ENCODE data around the gene PPIL1.

PPIL1 gene

DNA sequence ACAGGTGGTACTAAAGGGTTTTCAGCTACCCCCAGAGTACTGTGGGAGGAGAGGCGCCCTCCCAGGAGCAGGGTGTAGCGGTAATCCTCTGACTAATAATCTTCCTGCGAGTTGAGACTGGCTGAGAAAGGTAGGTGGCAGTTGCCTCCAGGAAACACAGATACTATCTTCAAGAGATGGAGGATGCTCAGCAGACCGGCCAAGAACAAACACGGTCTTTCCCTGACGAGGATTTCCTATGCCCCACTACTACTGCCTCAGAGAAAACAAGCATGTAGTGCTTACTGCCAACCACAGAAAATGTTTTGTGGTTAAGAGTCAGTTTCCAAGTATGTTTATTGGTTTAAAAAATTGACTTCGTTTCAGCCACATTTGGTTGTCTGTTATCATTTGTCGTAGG lies 38.0 kb upstream of the PPIL1 start:
- no peaks in the 10 kb centered on the region for H3K4me1 ChIP-seq (ENCODE audit: insufficient read depth, low read length, severe bottlenecking)

DNA sequence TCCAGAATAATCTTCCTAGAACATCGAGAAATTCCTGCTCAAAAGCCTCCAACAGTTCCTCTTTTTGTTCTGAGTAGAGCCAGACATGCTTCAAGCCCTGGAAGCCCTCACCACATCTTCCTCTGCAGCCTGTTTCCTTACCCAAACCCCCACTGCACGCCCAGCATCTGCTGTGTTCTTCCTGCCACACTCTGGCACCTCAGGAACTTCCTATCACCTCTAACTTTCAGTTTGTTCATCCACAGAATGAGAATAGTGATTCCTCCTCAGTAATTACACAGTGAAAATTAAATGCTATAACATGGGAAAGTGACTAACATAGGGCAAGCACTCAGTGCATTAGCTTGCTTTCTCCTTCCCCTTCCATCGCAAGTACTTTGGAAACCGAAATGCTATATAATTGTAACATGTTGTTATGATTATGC lies 37.4 kb upstream of the PPIL1 start:
- Histone ChIP-seq H3K4me2 (ENCODE audit: low read length) (no peak overlapping the region), H3K4me3 (ENCODE audit: low read depth, low read length, poor library complexity, severe bottlenecking) (no peak overlapping the region), H3K4me1 (ENCODE audit: insufficient read depth, low read length, severe bottlenecking) (no peaks in the 10 kb centered on the region), H3K79me2 (ENCODE audit: insufficient read depth, low read length) (no peaks in the 10 kb centered on the region), H3K27ac (ENCODE audit: low read depth, low read length, poor library complexity, severe bottlenecking) (no peak overlapping the region), H3K27me3 (ENCODE audit: insufficient read depth, low read length) (no peaks in the 10 kb centered on the region), H3K9me2 (ENCODE audit: low read depth, low read length) (no peaks in the 10 kb centered on the region), H3K36me3 (ENCODE audit: insufficient read depth, low read length) (peaks cover 74% of the 10 kb centered on the region), H3K9me3 (ENCODE audit: low read length) (no peaks in the 10 kb centered on the region), H3F3A (ENCODE audit: insufficient read depth, low read length) (no peaks in the 10 kb centered on the region), H4K20me1 (ENCODE audit: insufficient read depth, low read length) (no peaks in the 10 kb centered on the region), H3K9ac (ENCODE audit: low read length) (no peak overlapping the region), H2AFZ (ENCODE audit: low read length) (no peak overlapping the region)
- TF ChIP-seq EZH2 (IDR thresholded peaks at IDR 0.05; ENCODE audit: borderline replicate concordance, low read length) = no peak
- TF ChIP-seq, protein P1, sequence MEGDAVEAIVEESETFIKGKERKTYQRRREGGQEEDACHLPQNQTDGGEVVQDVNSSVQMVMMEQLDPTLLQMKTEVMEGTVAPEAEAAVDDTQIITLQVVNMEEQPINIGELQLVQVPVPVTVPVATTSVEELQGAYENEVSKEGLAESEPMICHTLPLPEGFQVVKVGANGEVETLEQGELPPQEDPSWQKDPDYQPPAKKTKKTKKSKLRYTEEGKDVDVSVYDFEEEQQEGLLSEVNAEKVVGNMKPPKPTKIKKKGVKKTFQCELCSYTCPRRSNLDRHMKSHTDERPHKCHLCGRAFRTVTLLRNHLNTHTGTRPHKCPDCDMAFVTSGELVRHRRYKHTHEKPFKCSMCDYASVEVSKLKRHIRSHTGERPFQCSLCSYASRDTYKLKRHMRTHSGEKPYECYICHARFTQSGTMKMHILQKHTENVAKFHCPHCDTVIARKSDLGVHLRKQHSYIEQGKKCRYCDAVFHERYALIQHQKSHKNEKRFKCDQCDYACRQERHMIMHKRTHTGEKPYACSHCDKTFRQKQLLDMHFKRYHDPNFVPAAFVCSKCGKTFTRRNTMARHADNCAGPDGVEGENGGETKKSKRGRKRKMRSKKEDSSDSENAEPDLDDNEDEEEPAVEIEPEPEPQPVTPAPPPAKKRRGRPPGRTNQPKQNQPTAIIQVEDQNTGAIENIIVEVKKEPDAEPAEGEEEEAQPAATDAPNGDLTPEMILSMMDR (IDR thresholded peaks at IDR 0.05; ENCODE audit: low read length) = no peak

More for the DNA sequence above, 38.0 kb upstream of the PPIL1 start:
- Histone ChIP-seq H3K4me3 (ENCODE audit: low read depth, low read length, poor library complexity, severe bottlenecking) (no peak overlapping the region), H3K27ac (ENCODE audit: low read depth, low read length, poor library complexity, severe bottlenecking) (no peak overlapping the region), H3K9ac (ENCODE audit: low read length) (no peak overlapping the region), H3K9me2 (ENCODE audit: low read depth, low read length) (no peaks in the 10 kb centered on the region), H4K20me1 (ENCODE audit: insufficient read depth, low read length) (no peaks in the 10 kb centered on the region), H3K79me2 (ENCODE audit: insufficient read depth, low read length) (no peaks in the 10 kb centered on the region), H3K4me2 (ENCODE audit: low read length) (no peak overlapping the region), H3K36me3 (ENCODE audit: insufficient read depth, low read length) (peaks cover 74% of the 10 kb centered on the region), H3K27me3 (ENCODE audit: insufficient read depth, low read length) (no peaks in the 10 kb centered on the region), H3K9me3 (ENCODE audit: low read length) (no peaks in the 10 kb centered on the region), H3F3A (ENCODE audit: insufficient read depth, low read length) (no peaks in the 10 kb centered on the region), H2AFZ (ENCODE audit: low read length) (no peak overlapping the region)
- no peak for TF ChIP-seq EZH2 (IDR thresholded peaks at IDR 0.05; ENCODE audit: borderline replicate concordance, low read length)
- TF ChIP-seq, protein P1 (IDR thresholded peaks at IDR 0.05; ENCODE audit: low read length) = no peak

DNA sequence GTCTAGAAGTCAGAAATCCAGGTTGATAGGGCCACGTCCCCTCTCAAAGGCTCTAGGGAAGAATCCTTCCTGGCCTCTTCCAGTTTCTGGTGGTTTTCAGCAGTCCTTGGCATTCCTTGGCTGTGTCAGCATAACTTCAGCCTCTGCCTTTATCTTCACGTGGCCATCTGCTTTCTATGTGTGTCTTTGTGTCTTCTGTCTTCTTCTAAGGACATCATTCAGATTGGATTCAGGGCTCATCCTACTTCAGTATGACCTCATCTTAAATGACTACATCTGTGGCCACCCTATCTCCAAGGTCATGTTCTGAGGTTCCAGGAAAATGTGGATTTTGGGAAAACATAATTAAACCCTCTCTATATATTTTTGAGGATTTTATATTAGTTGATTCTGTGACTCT lies 34.1 kb upstream of the PPIL1 start:
- TF ChIP-seq, protein P1 (IDR thresholded peaks at IDR 0.05; ENCODE audit: low read length) = no peak
- TF ChIP-seq EZH2 (IDR thresholded peaks at IDR 0.05; ENCODE audit: borderline replicate concordance, low read length) = no peak
- H3K4me1 ChIP-seq (ENCODE audit: insufficient read depth, low read length, severe bottlenecking) = no peaks in the 10 kb centered on the region

More for the DNA sequence above, 34.1 kb upstream of the PPIL1 start:
- H4K20me1 ChIP-seq (ENCODE audit: insufficient read depth, low read length) = no peaks in the 10 kb centered on the region
- no peak overlapping the region for H3K4me2 ChIP-seq (ENCODE audit: low read length)
- no peak overlapping the region for H3K9ac ChIP-seq (ENCODE audit: low read length)
- H3K9me3 ChIP-seq (ENCODE audit: low read length) = no peaks in the 10 kb centered on the region
- H3K4me3 ChIP-seq (ENCODE audit: low read depth, low read length, poor library complexity, severe bottlenecking) = no peak overlapping the region
- H3K36me3 ChIP-seq (ENCODE audit: insufficient read depth, low read length) = peaks cover 73% of the 10 kb centered on the region
- no peaks in the 10 kb centered on the region for H3K9me2 ChIP-seq (ENCODE audit: low read depth, low read length)
- H3K27ac ChIP-seq (ENCODE audit: low read depth, low read length, poor library complexity, severe bottlenecking) = no peak overlapping the region
- no peak overlapping the region for H2AFZ ChIP-seq (ENCODE audit: low read length)
- no peaks in the 10 kb centered on the region for H3K79me2 ChIP-seq (ENCODE audit: insufficient read depth, low read length)
- no peaks in the 10 kb centered on the region for H3F3A ChIP-seq (ENCODE audit: insufficient read depth, low read length)
- no peaks in the 10 kb centered on the region for H3K27me3 ChIP-seq (ENCODE audit: insufficient read depth, low read length)
